Neural crest cell (in vitro differentiated cells): ENCODE results near the gene SLC5A10. TPM values are rescaled to one million over a fixed set of nuclear protein-coding genes. Genes with fewer than 3 reads are reported as not detected.
A peak's percentile ranks its signal among the peaks of the same experiment; 100 is the strongest.

Experiments used
- DNase-seq: peaks from one replicate; pipeline ENCODE4 v3.0.0; 2021; ENCODE audit warnings: low read depth, mixed read lengths, low spot score
- H3K27ac Mint-ChIP-seq: one replicate; pipeline ENCODE4 v1.8.0; 2021; ENCODE audit warnings: mild to moderate bottlenecking, mixed read lengths; ENCODE audit not compliant: unreplicated experiment
- H3K27me3 Mint-ChIP-seq: 2 replicates; pipeline ENCODE4 v1.8.0; 2021; ENCODE audit warnings: low read depth, mild to moderate bottlenecking, mixed read lengths
- H3K36me3 Mint-ChIP-seq: 2 replicates; pipeline ENCODE4 v1.8.0; 2021; ENCODE audit warnings: low read depth, mild to moderate bottlenecking, mixed read lengths
- H3K4me1 Mint-ChIP-seq: 2 replicates; pipeline ENCODE4 v1.8.0; 2021; ENCODE audit warnings: mixed read lengths
- H3K4me3 Mint-ChIP-seq: one replicate; pipeline ENCODE4 v1.8.0; 2021; ENCODE audit warnings: mild to moderate bottlenecking, mixed read lengths
- H3K9me3 Mint-ChIP-seq: 2 replicates; pipeline ENCODE4 v1.8.0; 2021; ENCODE audit warnings: mixed read lengths
- CTCF ChIP-seq: fragments of 200-600 bp; sonication (generic); conservative IDR thresholded peaks from 2 replicates; pipeline ENCODE4 v1.5.0; 2021; ENCODE audit warnings: antibody characterized with exemption, mild to moderate bottlenecking
- total RNA-seq: library from RNA; stranded (reverse); gene quantifications from 2 replicates; pipeline ENCODE4 v1.2.1, GENCODE V29; 2021

Gene SLC5A10
- total RNA-seq, 1 donor from 2014 or later: not detected

- H3K4me3 Mint-ChIP-seq: no peak overlapping the region
- no peak for TF ChIP-seq CTCF
- no peak for DNase-seq
These were observed 18.6 kb upstream of the SLC5A10 start for GRCh38 chr17:18933102-18934058.

GRCh38 chr17:18937981-18938691, 13.8 kb upstream of the SLC5A10 start:
- Mint-ChIP-seq H3K4me1 (no peaks in the 10 kb centered on the region), H3K36me3 (no peaks in the 10 kb centered on the region), H3K4me3 (no peak overlapping the region), H3K27ac (no peak overlapping the region), H3K27me3 (peaks cover 3% of the 10 kb centered on the region), H3K9me3 (no peaks in the 10 kb centered on the region)
- DNase-seq: no peak
- TF ChIP-seq CTCF: no peak

More at GRCh38 chr17:18933102-18934058, 18.6 kb upstream of the SLC5A10 start:
- Mint-ChIP-seq H3K27ac (peak overlapping the region; percentile 62), H3K27me3 (peaks cover 3% of the 10 kb centered on the region), H3K4me1 (no peaks in the 10 kb centered on the region), H3K9me3 (no peaks in the 10 kb centered on the region), H3K36me3 (peaks cover 15% of the 10 kb centered on the region)

GRCh38 chr17:18938692-18939023, 13.3 kb upstream of the SLC5A10 start:
- TF ChIP-seq CTCF: no peak
- Mint-ChIP-seq H3K4me3 (no peak overlapping the region), H3K27ac (peak overlapping the region; percentile 59), H3K9me3 (no peaks in the 10 kb centered on the region), H3K27me3 (peaks cover 3% of the 10 kb centered on the region), H3K4me1 (no peaks in the 10 kb centered on the region), H3K36me3 (no peaks in the 10 kb centered on the region)
- no peak for DNase-seq

GRCh38 chr17:18944646-18945045, 7.3 kb upstream of the SLC5A10 start:
- H3K27me3 Mint-ChIP-seq: peaks cover 9% of the 10 kb centered on the region
- peak overlapping the region; percentile 57 for H3K27ac Mint-ChIP-seq
- no peak for TF ChIP-seq CTCF

GRCh38 chr17:18946536-18946935, 5.4 kb upstream of the SLC5A10 start:
- Mint-ChIP-seq H3K27me3 (peaks cover 9% of the 10 kb centered on the region), H3K36me3 (no peaks in the 10 kb centered on the region), H3K4me1 (no peaks in the 10 kb centered on the region), H3K9me3 (no peaks in the 10 kb centered on the region), H3K27ac (no peak overlapping the region), H3K4me3 (no peak overlapping the region)
- no peak for DNase-seq
- no peak for TF ChIP-seq CTCF

More at GRCh38 chr17:18944646-18945045, 7.3 kb upstream of the SLC5A10 start:
- no peaks in the 10 kb centered on the region for H3K9me3 Mint-ChIP-seq
- no peaks in the 10 kb centered on the region for H3K36me3 Mint-ChIP-seq
- no peak for DNase-seq
- no peak overlapping the region for H3K4me3 Mint-ChIP-seq
- no peaks in the 10 kb centered on the region for H3K4me1 Mint-ChIP-seq
